HepG2 (cell line): ENCODE measurements around the gene DLG1.

Source experiments
- AKAP8 ChIP-seq: sonication (generic); formaldehyde crosslinking; IDR thresholded peaks from 2 replicates; pipeline ENCODE4 v1.5.1; 2020; ENCODE audit warnings: mild to moderate bottlenecking, missing genetic modification reagents
- CREM ChIP-seq, 2 experiments: sonication (generic) in 1 of 2; formaldehyde crosslinking in 1 of 2; IDR thresholded peaks; 2 replicates each; pipeline versions ENCODE4 v1.4.0 to v1.6.1; 2016 to 2020; ENCODE audit warnings: antibody characterized with exemption in 1 of 2, mild to moderate bottlenecking in 1 of 2, missing genetic modification reagents in 1 of 2
- EP300 ChIP-seq, 3 experiments: sonication (generic) in 1 of 3; formaldehyde crosslinking in 1 of 3; IDR thresholded peaks; 2 replicates each; pipeline versions ENCODE4 v1.5.1 to v1.6.1; 2011 to 2020; ENCODE audit warnings: low read depth in 2 of 3, low read length in 2 of 3, borderline replicate concordance in 1 of 3, improper control_type of control experiment in 1 of 3, mild to moderate bottlenecking in 1 of 3, missing genetic modification reagents in 1 of 3, moderate library complexity in 1 of 3
- POLR2AphosphoS5 ChIP-seq: IDR thresholded peaks from 2 replicates; pipeline ENCODE4 v1.6.1; 2012; ENCODE audit warnings: low read depth, low read length
- RAD21 ChIP-seq: fragments of 450-650 bp; formaldehyde crosslinking; IDR thresholded peaks from 2 replicates; pipeline ENCODE4 v1.5.0; 2020; ENCODE audit warnings: mild to moderate bottlenecking
- SALL1 ChIP-seq: sonication (generic); formaldehyde crosslinking; IDR thresholded peaks from 2 replicates; pipeline ENCODE4 v1.8.0; 2022; ENCODE audit warnings: mild to moderate bottlenecking, missing genetic modification reagents
- ZFX ChIP-seq: sonication (generic); formaldehyde crosslinking; IDR thresholded peaks from 2 replicates; pipeline ENCODE4 v1.4.0; 2020; ENCODE audit warnings: mild to moderate bottlenecking, low read depth, missing genetic modification reagents, moderate library complexity
- ZNF780A ChIP-seq: sonication (generic); formaldehyde crosslinking; IDR thresholded peaks from 2 replicates; pipeline ENCODE4 v1.8.0; 2022; ENCODE audit warnings: mild to moderate bottlenecking, missing genetic modification reagents, moderate library complexity
- TF ChIP-seq, protein P1 (sequence below): sonication (generic); formaldehyde crosslinking; conservative IDR thresholded peaks from 2 replicates; pipeline ENCODE4 v1.8.0; 2022; ENCODE audit warnings: mild to moderate bottlenecking, moderate library complexity, missing genetic modification reagents
- TF ChIP-seq, protein P2 (sequence below): sonication (generic); formaldehyde crosslinking; IDR thresholded peaks from 2 replicates; pipeline ENCODE4 v1.5.0; 2020; ENCODE audit warnings: mild to moderate bottlenecking, low read depth, missing genetic modification reagents, borderline replicate concordance

DNA sequence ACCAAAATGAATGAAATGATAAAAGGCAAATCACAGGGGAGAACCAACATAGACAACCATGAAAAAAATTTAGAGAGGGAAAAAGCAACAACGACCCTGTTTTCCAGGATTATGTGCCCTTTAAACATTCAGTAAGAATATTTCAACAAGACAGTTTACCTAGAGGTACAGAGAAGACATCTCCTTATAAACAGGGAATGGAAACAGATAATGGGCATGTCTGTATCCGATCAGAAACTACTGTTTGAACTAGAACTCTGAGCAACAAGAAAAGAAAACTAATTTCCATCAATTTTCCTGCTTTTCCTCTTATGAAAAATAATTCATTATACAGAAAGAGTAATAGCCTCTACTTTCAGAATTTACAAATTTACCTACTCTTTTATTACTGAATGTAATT is 39.3 kb downstream of the DLG1 start:
- TF ChIP-seq SALL1 (CRISPR knock-in tag) (no peak), EP300 (IDR thresholded peaks at IDR 0.05; ENCODE audit: low read depth in 2 of 2, low read length in 2 of 2) (no peak), EP300 (CRISPR knock-in tag; IDR thresholded peaks at IDR 0.05; ENCODE audit: borderline replicate concordance) (no peak), RAD21 (CRISPR knock-in tag) (no peak), ZNF780A (CRISPR knock-in tag) (no peak), AKAP8 (no peak), ZFX (CRISPR knock-in tag) (no peak), CREM (IDR thresholded peaks at IDR 0.05) (no peak), CREM (CRISPR knock-in tag; IDR thresholded peaks at IDR 0.05) (no peak), POLR2AphosphoS5 (no peak)
- TF ChIP-seq, protein P1, sequence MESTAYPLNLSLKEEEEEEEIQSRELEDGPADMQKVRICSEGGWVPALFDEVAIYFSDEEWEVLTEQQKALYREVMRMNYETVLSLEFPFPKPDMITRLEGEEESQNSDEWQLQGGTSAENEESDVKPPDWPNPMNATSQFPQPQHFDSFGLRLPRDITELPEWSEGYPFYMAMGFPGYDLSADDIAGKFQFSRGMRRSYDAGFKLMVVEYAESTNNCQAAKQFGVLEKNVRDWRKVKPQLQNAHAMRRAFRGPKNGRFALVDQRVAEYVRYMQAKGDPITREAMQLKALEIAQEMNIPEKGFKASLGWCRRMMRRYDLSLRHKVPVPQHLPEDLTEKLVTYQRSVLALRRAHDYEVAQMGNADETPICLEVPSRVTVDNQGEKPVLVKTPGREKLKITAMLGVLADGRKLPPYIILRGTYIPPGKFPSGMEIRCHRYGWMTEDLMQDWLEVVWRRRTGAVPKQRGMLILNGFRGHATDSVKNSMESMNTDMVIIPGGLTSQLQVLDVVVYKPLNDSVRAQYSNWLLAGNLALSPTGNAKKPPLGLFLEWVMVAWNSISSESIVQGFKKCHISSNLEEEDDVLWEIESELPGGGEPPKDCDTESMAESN (CRISPR knock-in tag) = no peak
- TF ChIP-seq, protein P2, sequence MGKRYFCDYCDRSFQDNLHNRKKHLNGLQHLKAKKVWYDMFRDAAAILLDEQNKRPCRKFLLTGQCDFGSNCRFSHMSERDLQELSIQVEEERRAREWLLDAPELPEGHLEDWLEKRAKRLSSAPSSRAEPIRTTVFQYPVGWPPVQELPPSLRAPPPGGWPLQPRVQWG (CRISPR knock-in tag) = no peak
